Stimulated activated CD8-positive, alpha-beta memory T cell treated with anti-CD3 and anti-CD28 coated beads, Interleukin-4, amount 100 ng/mL, for 48 hours (primary cell): ENCODE measurements around the gene CRBN.
A peak's percentile ranks its signal among the peaks of the same experiment; 100 is the strongest.

Experiments used
- DNase-seq: peaks from one replicate; pipeline ENCODE4 v3.0.0-alpha.2; 2020

CRBN gene

DNA sequence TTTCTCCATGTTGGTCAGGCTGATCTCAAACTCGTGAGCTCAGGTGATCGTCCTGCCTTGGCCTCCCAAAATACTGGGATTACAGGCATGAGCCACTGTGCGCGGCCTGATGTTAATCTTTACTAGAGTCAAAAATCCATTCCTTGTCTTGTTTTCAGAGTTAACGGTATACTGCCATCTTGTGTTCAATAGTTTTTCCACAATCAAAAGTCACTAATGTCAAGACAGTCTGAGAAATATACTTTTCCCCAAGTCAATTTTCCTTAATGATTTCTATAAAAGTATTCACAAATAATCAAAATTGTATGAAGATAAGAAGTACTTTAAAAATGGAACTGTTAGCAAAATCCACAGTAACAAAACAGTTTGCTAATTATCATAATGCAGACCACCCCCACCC, 8.5 kb downstream of the CRBN start:
- DNase-seq = no peak

DNA sequence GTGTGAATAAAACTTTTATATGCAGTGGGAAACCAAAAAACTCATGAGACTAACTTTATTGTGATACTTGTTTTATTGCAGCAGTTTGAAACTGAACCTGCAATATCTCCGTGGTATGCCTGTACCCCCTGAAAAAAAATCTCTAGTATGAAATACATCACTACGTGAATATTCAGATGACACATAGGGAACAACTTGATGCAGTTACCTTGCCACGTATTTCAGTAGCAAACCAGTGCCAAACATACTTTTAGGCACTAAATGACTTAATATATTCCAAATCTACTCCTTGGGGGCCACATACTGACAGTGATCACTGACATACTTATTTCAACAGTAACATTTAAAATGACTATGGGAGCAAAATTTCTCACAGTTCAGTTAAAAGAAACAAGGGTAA, 13.8 kb downstream of the CRBN start:
- DNase-seq = no peak

DNA sequence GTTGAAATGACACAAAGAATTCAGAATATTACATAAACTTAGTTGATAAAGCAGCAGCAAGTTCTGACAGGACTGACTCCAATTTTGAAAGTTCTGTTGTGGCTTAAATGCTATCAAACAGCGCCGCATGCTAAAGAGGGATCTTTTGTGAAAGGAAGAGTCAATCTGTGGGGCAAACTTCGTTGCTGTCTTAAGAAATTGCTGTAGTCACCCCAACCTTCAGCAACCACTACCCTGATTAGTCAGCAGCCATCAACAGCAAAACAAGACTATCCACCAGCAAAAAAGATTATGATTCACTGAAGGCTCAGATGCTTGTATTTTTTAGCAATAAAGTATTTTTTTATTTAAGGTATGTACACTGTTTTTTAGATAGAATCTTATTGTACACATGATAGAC, 14.2 kb downstream of the CRBN start:
- no peak for DNase-seq

DNA sequence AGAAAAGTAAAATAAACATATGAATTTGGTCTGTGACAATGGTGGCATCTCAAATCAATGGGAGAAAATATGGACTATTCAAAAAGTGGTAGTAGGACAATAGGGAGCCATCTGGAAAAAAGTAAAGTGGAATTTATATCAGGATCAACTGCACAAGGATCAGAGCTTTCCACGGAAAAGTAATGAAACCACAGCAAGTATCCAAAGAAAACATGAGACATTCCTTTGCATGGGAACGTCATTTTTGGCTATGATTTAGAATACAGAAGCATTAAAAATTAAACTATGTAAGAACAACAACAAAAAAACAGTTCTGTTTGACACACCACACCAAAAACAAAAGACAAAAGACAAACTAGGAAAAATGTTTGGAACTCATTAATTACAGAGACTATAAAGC, 18.7 kb downstream of the CRBN start:
- no peak for DNase-seq

DNA sequence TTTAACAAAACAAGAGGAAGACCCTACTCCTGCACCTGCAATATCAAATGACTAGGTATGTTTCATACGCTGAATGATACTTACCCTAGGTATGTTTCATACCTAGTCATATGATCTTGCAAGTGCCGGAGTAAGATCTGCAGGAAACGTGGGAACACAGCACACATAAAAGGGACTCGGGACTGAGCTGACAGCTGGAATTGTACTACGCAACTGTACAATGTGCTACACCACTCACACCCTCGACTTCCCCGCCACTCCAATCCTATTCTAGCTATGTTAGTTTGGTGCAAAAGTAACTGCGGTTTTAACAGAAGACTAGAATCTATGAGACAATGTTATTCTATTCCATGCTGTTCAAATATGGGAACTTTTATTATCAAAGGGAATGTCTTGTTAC, 22.0 kb downstream of the CRBN start:
- no peak for DNase-seq

DNA sequence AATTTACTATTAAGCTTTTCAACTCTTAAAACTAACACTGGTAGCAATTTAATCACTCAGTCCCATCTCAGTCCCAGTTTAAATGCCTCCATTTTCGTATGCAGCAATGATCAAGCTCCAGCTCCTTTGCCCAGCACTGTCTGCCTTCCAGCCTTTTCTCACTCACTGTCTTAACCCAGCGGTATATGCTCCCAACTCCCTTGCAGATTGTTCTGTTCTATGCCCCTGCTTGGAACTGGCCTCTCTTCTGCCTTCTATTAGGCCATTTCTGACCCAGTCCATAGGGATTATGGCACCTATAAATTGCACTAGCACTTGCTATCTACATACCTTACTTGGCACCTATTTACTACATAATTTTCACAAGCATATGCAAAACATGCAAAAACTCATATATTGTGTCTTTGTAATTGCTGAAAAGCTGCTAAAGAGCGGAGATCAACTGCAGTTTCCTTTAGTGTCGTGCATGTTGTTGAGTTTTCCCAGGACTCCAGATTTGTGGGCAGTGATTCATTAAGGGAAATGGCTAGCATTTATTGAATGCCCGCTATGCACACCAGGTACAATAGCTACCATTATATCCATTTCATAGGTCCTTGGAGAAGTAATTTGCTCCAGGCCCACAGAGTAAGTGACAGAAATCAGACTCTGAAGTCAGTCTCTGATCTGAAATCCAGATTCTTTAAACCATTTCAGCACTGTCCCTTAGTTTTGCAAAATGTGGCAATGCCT, 24.4 kb downstream of the CRBN start:
- DNase-seq = no peak

DNA sequence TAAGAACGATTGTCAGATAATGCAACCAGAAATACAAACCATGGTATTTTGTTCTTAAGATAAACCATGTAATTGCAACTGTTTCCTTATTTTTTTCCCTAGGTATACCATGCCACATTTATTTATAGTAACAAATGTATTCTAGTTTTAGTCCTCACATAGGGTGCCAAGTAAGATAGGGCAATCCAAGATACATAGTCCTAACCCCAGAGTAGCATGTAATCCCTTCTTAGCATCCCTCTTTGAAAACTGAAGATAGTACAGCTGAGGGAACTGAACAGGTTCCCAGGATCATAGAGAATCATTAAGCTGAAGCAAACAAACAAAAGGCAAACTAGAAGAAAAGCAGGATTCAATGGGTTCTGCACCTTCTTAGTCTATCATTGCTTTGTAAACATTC, 28.0 kb downstream of the CRBN start:
- no peak for DNase-seq

DNA sequence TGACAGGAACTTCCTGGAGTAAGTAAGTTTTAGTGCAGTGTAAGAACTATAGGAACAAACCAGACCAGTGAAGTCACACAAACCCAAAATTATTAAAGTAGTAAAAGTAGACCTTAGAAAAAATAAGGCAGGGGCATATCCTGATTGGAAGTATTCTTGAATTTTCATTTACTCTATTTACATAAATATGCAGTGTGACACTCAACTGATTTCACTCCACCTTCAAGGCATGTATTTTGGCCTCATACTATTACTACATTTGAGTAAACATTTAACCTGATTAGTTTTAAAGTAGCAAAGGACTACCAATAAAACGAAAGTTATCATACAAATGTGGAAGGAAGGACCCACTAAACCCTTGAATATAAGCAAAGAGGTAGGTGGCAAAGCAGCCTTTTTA, 29.9 kb downstream of the CRBN start:
- DNase-seq = no peak

DNA sequence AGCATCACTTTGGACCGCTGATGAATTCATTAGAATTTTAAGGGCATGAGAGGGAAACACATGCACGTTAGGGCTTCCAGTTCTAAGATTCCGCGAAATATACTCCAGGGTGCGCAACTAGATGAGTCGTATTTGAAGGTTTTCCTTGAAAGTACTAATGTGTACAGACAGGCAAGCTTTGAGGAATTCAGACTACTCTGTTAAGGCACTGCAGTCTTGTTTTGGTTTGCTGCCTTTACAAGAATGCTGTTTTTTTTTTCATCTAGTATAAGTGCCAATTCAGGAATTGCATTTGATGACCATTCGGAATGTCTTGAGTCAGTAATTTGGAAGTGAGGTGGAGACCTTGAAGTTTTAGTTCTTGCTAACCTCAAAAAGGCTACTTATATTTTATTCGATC, 33.7 kb downstream of the CRBN start:
- DNase-seq = no peak

DNA sequence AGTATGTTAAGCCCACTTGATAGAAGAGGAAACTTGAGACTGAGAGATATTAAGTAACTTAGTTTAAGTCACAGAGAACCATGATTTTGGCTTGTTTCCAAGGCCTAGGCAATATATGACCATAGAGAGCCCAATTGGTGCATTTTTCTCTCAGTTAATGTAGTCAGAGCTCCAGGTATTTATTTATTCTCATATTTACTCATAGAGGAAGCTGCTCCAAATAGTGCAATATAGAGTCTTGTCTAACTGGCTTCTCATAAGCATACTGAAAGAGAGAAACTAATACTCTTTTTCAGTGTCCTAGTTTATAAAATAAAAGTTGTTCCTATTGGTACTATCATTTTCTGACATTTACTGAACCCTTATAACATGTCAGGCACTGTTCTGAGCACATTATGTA, 37.6 kb downstream of the CRBN start:
- DNase-seq = no peak

DNA sequence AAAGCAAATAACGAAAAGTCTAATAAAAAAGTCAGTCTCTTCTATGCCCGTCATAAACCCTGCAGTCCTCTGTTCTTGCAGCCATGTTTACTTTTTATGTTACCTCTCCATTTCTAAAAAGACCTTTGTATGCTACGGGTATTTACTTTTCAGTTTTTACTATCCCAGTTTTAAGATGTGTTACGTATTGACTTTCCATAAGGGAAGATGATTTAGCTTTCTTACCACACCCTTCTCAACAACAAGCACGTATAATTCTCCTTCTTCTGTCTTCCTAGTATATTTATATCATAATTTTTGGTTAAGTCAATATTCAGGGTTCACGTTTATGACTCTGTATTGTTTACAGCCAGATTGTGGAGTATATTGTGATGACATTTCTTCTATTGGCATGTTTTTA, 42.0 kb downstream of the CRBN start:
- no peak for DNase-seq

DNA sequence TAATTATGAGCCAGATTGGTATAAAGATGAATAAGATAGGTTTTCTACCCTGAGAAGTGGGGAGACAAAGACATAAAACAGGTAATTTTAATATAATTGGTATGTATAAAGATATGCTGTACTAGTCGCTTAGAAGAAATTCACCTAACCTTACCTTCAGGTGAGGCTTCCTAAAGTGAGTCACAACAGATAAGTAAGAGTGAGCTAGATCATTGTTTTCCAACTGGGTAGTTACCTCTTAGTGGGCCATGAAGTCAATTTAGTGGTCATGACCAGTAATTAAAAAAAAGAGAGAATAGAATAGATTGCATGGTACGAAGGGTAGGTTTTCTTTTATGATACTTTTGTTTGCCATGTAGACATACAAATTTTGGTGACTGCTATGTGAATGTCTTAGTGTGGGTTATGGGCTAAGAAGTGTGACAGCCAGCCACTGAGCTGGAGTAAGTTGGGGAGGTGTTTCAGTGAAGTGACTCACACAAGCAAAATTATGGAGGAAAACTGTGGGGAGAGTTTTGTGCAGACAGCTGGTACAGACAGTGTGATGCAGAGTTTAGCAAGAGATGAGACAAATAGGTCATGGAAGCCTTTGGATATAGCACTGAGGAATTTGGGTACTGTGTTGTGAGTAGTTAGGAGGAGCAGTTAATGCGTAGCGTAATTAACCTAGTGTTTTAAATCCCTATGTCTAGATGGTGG, 44.6 kb downstream of the CRBN start:
- no peak for DNase-seq

DNA sequence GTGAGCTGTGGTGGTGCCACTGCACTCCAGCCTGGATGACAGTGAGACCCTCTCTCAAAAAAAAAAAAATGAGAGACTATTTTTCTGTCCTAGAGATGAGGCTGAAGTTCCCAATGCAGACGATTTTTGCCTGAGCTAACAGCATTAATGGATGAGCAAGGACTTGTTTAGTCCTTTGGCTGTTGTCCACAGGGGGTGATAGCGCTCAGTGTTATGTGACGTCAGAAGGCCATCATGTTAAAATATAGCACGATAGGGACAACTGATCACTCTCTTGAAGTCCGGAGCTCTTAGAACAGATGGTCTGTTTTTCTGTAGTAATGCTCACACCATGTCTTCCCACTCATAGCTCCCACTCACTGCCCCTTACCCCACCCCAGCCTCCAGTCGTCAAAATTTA, 46.0 kb downstream of the CRBN start:
- no peak for DNase-seq

DNA sequence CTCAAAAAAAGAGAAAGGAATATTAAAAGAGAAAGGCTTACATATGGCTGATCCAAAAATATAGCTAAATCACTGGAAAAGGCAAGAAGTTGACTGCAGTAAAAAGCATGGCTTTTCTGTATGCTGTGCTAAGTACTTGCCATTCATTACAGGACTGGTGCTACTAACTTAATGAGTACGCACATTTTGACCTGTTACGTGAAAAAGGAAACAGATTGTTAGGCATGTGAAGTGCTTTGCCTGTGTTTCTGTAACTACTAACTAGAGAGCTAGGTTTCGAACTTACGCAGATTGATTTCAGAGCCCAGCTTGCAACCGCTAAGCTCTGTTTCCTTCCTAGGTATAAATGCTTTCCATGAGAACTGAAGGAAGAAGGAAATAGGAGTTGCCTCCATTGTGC, 49.9 kb downstream of the CRBN start:
- DNase-seq = no peak

DNA sequence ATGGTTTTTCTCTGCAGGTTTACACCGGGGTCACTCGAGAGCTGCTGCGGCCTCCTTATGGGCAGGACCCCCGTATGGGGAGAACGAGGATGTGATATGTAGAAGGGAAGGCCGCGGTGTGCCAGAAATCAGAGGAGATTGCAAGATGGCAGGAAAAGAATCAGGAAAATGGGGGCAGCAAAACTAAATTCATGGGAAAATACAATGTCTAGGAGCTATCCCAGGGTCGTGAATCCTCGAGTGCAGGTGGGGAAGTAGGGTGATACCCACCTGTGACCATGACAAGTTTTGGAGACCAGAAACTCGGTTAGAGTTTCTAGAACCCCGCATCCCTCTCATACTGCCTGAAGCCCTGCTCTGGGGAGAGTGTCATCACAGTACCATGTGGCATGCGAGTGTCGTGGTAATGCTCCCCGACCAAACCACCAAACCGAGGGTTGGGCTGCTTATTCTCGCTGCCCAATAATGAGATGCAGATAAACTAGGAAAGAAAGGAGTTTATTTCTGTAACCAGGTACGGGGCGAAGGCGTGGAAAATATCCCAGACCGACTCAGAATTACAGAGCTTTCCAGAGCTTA, 52.0 kb downstream of the CRBN start:
- DNase-seq = peak; percentile 57

DNA sequence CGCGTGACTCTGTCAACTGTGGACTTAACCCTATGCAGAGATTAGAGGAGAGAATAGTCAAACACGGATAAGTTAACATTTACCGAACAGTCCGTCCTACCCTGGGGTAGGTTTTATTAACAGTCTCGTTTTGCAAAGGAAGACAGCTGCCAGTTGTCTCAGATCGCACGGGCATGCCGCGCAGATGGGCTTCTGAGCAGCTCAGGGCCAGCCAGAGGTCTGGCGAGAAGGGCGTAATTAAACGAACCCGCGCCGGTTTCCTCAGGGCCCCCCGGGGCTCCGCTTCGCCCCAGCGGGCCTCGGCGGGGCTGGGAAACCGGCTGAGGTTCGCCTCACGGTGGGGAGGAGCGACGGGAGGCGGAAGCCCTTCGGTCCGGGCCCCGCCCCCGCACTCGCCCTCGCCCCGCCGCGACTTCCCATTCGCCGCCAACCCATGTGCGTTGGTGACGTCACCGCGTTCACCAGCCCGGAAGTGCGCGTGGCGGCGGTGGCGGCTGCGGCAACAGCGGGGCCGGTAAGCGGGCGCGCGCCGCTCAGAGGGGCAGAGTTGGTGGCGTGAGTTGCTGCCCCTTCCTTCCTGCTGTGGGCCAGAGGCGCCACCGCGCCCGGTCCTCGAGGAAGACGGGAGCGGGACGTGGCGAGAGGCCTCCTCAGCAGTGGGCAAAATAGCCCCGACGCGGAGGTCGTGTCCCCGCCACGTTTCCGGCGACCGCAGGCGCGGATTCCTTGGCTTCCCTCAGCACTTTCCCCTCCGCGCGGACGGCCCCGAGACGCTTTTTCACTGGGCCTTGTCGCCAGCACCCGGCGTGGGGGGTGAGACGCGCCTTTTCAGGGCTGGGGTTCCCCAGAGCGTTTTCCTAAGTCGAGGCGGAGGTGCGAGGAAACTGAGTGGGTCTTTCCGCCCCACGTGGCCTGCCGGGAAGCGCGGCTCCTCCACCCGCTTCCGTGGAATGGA, 52.7 kb downstream of the CRBN start, which contains the start of gene TRNT1:
Gene TRNT1, plus strand, starts transcription at position 464 of the 955 bp plus-strand sequence. CDS start 2,101 bp downstream, outside the sequence.
- DNase-seq = peak; percentile 97

DNA sequence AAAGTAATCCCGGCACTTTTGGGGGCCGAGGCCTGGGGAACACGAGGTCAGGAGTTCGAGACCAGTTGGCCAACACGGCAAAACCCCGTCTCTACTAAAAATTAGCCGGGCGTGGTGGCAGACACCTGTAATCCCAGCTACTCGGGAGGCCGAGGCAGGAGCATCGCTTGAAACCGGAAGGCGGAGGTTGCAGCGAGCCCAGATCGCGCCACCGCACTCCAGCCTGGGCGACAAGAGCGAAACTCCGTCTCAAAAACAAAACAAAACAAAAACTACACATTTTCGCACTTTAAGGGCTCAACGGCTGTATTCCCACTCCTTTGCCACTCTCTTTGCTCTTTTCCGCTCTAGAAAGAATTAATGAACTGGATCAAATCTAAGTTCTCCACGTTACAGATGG, 53.5 kb downstream of the CRBN start:
- no peak for DNase-seq

DNA sequence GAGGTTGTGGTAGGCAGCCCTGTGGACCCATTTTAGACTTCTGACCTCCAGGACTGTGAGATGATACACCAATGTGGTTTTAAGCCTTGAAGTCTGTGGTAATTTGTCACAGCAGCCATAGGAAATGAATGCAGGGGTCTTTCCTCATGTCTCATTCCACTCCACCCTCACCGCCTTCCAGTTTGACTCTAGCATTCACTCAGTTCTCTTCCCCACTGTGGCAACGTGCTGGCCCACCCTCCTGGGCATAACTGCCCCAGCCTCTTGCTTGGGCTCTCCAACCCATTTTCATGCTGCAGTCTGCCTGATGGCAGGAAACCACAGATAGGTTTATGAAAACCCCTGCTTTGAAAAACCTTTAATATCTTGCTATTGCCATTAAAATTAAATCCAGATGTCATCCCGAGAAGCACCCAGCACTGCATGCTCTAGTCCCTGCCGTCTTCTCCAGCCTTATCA, 60.1 kb downstream of the CRBN start:
- peak; percentile 51 for DNase-seq

DNA sequence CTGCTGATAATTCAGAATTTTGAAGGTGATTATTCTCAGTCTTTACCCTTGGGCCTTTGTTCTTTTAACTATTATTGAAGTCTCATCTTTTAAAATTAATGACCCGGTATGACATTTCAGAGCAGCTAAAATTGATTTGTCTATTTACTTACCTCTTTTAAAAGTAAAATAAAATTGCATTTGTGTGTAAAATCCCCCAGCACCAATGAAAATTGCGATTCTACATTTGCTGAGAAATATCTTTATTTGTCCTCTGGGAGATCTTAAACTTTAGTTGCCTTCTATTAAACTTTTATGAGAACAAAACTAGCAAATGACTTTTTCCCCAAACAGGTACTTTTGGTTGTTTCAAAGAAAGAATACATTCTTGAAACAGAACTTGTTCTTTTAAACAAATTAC, 61.8 kb downstream of the CRBN start:
- DNase-seq = no peak

DNA sequence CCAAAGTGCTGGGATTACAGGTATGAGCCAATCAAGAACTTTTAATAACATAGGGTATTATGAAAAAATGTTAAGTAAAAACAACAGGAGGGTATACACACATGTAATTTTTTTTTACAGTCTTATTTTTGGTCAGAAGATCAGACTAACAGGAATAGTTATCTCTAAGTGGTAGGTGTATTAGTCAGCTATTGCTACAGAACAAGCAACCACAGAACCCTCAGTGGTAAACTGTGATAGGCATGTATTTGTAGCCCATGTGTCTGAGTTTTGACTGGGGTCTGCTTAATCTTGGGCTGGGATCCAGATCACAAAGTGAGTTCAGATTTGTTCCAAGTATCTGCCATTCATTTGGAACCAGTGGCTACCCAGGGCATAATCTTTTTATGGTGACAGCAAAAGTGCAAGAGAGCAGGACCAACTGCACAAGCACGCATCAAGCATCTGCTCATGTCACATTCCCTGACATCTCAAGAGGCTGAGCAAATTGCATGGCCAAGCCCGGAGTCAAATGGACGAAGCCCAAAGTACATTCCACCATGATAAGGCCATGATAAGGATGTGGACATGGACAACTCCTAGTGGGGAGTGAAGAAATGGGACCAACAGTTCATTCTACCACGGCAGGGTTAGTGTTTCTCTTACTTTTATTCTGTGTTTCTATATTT, 66.3 kb downstream of the CRBN start:
- no peak for DNase-seq

DNA sequence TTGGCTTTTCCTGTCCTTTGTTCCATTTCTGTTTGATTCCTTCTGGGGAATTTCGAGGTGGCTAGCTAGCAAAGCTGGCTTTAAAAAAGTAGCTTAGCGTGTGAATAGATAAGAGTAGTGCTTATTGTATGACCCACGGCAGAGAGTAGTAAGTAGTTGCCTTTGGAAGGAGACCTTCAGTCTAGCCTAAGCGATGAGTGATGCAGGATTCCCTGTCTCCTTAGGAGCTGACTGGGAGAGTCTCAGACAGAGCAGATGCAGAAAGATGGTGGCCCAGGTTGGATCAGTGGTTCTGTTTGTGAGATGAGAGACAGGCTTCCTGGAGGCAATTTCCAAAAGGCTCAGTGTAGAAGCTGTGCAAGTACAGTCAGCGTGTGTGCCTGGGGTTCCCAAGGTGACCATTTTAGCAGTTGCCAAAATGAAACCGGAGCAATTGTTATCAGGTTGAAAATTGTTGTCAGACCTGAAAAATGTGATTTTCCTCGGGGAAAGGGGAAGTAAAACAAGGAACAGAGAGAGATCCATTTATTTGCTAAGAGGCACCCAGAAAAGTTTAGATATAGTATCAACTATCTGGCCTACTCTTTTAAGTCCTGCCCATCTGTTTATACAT, 68.6 kb downstream of the CRBN start:
- DNase-seq = no peak

DNA sequence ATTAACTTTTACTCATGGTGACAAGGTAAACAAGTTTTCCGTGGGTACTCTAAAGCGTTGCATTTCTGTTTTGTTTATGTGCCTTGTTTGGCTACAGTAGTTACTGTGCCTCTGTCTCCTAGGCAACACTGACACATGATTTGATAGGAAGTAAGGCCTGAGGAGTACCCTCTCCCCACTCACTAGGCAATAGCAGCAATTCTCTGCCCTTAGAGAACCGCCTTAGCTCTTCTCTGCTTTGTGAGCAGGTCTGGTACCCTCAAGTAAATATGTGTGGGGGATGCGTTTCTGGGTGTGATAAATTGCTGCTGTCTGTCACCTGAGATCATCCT, 69.2 kb downstream of the CRBN start, which contains the start of gene IL5RA:
Gene IL5RA, minus strand, starts transcription at position 76 of the 332 bp plus-strand sequence. CDS start 5,390 bp downstream, outside the sequence.
- DNase-seq = no peak
